ENCODE data around the gene RUBCN. TPM values are rescaled to one million over a fixed set of nuclear protein-coding genes. Genes with fewer than 3 reads are reported as not detected.

Gene RUBCN
- total and polyA plus RNA-seq, 2 of the 13 experiments (the other 11 are each of a cell fraction or from before 2014, with no cell fraction given): 5.2 to 8.1 TPM

DNA sequence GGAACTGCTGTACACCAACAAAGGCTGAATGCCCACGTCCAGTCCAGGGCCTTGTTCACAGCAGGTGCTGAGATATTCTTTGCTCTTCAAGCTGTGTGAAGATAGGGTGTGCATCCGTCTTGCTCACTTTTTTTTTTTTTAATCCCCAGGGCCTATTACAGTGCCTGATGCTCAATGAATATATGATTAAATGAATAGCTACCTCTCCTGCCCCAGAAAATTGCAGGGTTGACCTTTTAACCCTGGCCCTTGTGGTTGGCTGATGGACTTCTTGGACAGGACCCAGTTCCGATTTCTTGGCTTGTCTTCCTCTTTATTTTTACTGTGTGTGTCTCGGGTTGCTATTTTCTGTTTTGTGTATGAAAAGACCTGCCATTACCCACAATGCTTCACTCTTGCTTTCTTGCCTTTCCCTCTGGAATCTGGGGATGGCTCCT lies 10.1 kb upstream of the RUBCN start (continued):
- TF ChIP-seq, protein P1, sequence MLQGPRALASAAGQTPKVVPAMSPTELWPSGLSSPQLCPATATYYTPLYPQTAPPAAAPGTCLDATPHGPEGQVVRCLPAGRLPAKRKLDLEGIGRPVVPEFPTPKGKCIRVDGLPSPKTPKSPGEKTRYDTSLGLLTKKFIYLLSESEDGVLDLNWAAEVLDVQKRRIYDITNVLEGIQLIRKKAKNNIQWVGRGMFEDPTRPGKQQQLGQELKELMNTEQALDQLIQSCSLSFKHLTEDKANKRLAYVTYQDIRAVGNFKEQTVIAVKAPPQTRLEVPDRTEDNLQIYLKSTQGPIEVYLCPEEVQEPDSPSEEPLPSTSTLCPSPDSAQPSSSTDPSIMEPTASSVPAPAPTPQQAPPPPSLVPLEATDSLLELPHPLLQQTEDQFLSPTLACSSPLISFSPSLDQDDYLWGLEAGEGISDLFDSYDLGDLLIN (CRISPR knock-in tag; IDR thresholded peaks at IDR 0.05; ENCODE audit: borderline replicate concordance): no peak
- TF ChIP-seq, protein P2, sequence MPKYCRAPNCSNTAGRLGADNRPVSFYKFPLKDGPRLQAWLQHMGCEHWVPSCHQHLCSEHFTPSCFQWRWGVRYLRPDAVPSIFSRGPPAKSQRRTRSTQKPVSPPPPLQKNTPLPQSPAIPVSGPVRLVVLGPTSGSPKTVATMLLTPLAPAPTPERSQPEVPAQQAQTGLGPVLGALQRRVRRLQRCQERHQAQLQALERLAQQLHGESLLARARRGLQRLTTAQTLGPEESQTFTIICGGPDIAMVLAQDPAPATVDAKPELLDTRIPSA (CRISPR knock-in tag; IDR thresholded peaks at IDR 0.05; ENCODE audit: borderline replicate concordance): no peak
- TF ChIP-seq SMAD3 (CRISPR knock-in tag; IDR thresholded peaks at IDR 0.05): no peak
- no peak for TF ChIP-seq ZNF230 (CRISPR knock-in tag; IDR thresholded peaks at IDR 0.05)
- TF ChIP-seq FOXK2 (IDR thresholded peaks at IDR 0.05): no peak
- no peak for TF ChIP-seq ZFY (CRISPR knock-in tag; IDR thresholded peaks at IDR 0.05)

DNA sequence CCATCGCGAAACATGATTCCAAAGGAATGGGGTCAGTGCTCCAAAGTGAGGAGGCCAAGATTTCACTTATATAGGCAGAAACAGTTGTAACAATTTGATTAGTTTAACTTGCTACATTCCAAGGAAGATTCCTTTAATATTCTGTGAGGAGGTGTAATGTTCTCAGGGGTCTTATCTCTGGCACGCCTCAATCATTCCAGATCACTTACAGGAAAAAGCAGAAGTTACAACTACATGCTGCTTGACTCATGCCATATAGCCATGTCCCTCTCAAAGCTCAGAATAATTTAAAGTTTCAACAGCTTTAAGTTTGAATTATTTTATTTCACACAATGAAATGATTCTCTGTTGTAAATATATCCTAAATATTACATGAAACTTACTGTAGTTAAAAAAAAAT lies 9.5 kb upstream of the RUBCN start:
- Histone ChIP-seq H3K9me3 (ENCODE audit: low read length) (no peaks in the 10 kb centered on the region), H3K4me2 (ENCODE audit: low read depth, low read length) (0 out of 2 replicates have a peak overlapping the region, but pooled peaks have one; percentile 55), H3K27me3 (ENCODE audit: control insufficient read depth in 1 of 2, insufficient read depth in 2 of 2, low read length in 2 of 2) (peaks cover 0 to 4% of the 10 kb centered on the region in 2 experiments; a peak in 2 of 5 replicates), H3K79me2 (ENCODE audit: insufficient read depth, low read length) (no peaks in the 10 kb centered on the region), H3K4me3 (replicated peaks in 1 of 3; ENCODE audit: insufficient read depth in 1 of 3, low read depth in 2 of 3, low read length in 3 of 3) (no peak overlapping the region), H3K4me1 (ENCODE audit: insufficient read depth, low read length) (peaks cover 30% of the 10 kb centered on the region), H3K9ac (ENCODE audit: insufficient read depth, low read depth, low read length) (no peak overlapping the region), H2AFZ (ENCODE audit: low read length) (peak overlapping the region; percentile 25), H4K20me1 (ENCODE audit: insufficient read depth, low read length) (no peaks in the 10 kb centered on the region), H3K27ac (ENCODE audit: extremely low read length, insufficient read depth, low read length) (no peak overlapping the region), H3K36me3 (replicated peaks in 1 of 2; ENCODE audit: control insufficient read depth in 1 of 2, insufficient read depth in 2 of 2, low read length in 2 of 2) (no peaks in the 10 kb centered on the region)
- DNase-seq (ENCODE audit: low spot score) (no peak), FAIRE-seq (no peak), ATAC-seq (no peak)
- BruUV-seq (replicated peaks): no TSS peak
- 85% methylated on average over 3 of the region's 3 CpGs for WGBS (ENCODE audit: low lambda C conversion rate)
- POLR2A ChIA-PET: interaction anchor here (1.1 to 1.7 kb wide), 2 partner anchors 8 to 10 kb away, joined by 3 to 4 read pairs; partner anchors contain the start of gene RUBCN
- in situ Hi-C loops (cut with HindIII; ENCODE audit: extremely low pct_ligation_motif_present, low pct_unique_long_range_greater_than_20kb) (no loop called here), intact Hi-C loops (cut with micrococcal nuclease; ENCODE audit: unreplicated experiment) (no loop called here)
- CTCF ChIA-PET (ENCODE audit: low intra/inter-chr PET ratio, low total read pairs): no interaction called here
- no peak for TF ChIP-seq NFKBIZ (CRISPR knock-in tag; IDR thresholded peaks at IDR 0.05)
- TF ChIP-seq, protein P3, sequence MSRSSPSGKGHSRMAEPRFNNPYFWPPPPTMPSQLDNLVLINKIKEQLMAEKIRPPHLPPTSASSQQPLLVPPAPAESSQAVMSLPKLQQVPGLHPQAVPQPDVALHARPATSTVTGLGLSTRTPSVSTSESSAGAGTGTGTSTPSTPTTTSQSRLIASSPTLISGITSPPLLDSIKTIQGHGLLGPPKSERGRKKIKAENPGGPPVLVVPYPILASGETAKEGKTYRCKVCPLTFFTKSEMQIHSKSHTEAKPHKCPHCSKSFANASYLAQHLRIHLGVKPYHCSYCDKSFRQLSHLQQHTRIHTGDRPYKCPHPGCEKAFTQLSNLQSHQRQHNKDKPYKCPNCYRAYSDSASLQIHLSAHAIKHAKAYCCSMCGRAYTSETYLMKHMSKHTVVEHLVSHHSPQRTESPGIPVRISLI (CRISPR knock-in tag; IDR thresholded peaks at IDR 0.05; ENCODE audit: borderline replicate concordance): no peak
- no peak for TF ChIP-seq CHCHD3 (CRISPR knock-in tag; IDR thresholded peaks at IDR 0.05)
- TF ChIP-seq HHEX (CRISPR knock-in tag; IDR thresholded peaks at IDR 0.05): no peak
- TF ChIP-seq, protein P4, sequence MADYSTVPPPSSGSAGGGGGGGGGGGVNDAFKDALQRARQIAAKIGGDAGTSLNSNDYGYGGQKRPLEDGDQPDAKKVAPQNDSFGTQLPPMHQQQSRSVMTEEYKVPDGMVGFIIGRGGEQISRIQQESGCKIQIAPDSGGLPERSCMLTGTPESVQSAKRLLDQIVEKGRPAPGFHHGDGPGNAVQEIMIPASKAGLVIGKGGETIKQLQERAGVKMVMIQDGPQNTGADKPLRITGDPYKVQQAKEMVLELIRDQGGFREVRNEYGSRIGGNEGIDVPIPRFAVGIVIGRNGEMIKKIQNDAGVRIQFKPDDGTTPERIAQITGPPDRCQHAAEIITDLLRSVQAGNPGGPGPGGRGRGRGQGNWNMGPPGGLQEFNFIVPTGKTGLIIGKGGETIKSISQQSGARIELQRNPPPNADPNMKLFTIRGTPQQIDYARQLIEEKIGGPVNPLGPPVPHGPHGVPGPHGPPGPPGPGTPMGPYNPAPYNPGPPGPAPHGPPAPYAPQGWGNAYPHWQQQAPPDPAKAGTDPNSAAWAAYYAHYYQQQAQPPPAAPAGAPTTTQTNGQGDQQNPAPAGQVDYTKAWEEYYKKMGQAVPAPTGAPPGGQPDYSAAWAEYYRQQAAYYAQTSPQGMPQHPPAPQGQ (CRISPR knock-in tag; IDR thresholded peaks at IDR 0.05; ENCODE audit: borderline replicate concordance): no peak
- TF ChIP-seq KDM4B (CRISPR knock-in tag; IDR thresholded peaks at IDR 0.05): no peak
- TF ChIP-seq, protein P5, sequence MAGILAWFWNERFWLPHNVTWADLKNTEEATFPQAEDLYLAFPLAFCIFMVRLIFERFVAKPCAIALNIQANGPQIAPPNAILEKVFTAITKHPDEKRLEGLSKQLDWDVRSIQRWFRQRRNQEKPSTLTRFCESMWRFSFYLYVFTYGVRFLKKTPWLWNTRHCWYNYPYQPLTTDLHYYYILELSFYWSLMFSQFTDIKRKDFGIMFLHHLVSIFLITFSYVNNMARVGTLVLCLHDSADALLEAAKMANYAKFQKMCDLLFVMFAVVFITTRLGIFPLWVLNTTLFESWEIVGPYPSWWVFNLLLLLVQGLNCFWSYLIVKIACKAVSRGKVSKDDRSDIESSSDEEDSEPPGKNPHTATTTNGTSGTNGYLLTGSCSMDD (CRISPR knock-in tag; IDR thresholded peaks at IDR 0.05): no peak
- TF ChIP-seq, protein P6, sequence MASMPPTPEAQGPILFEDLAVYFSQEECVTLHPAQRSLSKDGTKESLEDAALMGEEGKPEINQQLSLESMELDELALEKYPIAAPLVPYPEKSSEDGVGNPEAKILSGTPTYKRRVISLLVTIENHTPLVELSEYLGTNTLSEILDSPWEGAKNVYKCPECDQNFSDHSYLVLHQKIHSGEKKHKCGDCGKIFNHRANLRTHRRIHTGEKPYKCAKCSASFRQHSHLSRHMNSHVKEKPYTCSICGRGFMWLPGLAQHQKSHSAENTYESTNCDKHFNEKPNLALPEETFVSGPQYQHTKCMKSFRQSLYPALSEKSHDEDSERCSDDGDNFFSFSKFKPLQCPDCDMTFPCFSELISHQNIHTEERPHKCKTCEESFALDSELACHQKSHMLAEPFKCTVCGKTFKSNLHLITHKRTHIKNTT (CRISPR knock-in tag; IDR thresholded peaks at IDR 0.05): no peak
- TF ChIP-seq MED1 (CRISPR knock-in tag; IDR thresholded peaks at IDR 0.05): no peak
- no peak for TF ChIP-seq TMF1 (CRISPR knock-in tag; IDR thresholded peaks at IDR 0.05; ENCODE audit: low read depth)
